HPDE6-E6E7 (cell line): ENCODE results near the gene ASB2.

ENCODE experiments used
- DNase-seq: peaks from one replicate; pipeline ENCODE4 v3.0.0; 2011; ENCODE audit warnings: missing footprints; ENCODE audit errors: extremely low spot score

Gene ASB2

DNA sequence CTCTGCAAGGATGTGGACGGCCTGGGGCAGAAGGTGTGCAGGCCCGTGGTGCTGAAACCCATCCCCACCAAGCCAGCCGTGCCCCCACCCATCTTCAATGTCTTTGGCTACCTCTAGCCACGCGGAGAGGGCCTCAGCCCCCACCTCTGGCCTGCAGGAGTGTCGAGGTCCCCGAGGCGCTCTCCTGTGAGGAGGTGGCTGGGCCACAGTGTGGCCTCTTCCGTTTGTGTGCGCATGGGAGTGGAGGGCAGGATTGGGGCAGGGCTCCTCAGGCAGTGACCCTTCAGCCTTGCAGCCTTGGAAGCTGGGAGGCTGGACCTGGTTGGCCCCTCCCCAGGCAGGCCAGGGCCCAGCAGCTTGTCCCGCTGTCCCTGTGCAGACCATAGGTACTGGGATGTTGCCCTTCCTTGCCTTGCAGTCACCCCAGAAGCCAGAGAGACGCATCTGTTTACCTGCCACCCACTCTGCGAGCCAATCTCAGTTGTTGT lies 47.3 kb downstream of the ASB2 start:
- no peak for DNase-seq

DNA sequence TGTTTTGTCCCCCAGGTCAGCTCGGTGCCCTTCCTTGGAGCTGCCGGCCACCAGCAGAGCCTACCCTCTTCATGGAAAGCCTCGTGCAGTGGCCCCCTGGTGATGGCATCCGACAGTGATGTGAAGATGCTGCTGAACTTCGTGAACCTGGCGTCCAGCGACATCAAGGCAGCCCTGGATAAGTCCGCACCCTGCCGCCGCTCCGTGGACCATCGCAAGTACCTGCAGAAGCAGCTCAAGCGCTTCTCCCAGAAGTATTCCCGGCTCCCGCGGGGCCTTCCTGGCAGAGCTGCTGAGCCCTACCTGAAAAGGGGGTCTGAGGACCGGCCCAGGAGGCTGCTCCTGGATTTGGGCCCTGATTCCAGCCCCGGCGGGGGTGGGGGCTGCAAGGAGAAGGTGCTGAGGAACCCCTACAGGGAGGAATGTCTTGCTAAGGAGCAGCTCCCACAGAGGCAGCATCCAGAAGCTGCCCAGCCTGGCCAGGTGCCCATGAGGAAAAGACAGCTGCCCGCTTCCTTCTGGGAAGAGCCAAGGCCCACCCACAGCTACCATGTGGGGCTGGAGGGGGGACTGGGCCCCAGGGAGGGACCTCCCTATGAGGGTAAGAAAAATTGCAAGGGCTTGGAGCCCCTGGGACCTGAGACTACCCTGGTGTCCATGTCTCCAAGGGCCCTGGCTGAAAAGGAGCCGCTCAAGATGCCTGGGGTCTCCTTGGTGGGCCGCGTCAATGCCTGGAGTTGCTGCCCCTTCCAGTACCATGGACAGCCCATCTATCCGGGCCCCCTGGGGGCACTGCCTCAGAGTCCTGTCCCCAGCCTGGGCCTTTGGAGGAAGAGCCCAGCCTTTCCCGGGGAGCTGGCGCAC lies 48.0 kb downstream of the ASB2 start:
- no peak for DNase-seq

DNA sequence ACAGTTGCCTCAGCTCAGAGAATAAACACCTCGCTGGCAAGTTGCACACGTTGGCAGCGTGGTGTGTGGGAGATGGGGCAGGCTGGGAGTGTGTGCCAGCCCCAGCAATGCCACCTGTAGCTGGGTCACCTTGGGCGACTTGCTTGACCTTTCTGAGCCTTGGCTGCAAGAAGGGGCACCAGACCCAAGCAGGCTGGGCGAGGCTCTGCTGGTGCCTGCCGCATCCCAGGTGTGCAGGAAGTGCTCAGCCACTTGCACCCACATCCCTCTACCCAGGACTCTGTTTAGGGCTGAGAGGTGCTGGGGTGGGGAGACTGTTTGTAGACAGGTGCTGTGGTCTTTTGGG lies 48.6 kb downstream of the ASB2 start:
- no peak for DNase-seq

DNA sequence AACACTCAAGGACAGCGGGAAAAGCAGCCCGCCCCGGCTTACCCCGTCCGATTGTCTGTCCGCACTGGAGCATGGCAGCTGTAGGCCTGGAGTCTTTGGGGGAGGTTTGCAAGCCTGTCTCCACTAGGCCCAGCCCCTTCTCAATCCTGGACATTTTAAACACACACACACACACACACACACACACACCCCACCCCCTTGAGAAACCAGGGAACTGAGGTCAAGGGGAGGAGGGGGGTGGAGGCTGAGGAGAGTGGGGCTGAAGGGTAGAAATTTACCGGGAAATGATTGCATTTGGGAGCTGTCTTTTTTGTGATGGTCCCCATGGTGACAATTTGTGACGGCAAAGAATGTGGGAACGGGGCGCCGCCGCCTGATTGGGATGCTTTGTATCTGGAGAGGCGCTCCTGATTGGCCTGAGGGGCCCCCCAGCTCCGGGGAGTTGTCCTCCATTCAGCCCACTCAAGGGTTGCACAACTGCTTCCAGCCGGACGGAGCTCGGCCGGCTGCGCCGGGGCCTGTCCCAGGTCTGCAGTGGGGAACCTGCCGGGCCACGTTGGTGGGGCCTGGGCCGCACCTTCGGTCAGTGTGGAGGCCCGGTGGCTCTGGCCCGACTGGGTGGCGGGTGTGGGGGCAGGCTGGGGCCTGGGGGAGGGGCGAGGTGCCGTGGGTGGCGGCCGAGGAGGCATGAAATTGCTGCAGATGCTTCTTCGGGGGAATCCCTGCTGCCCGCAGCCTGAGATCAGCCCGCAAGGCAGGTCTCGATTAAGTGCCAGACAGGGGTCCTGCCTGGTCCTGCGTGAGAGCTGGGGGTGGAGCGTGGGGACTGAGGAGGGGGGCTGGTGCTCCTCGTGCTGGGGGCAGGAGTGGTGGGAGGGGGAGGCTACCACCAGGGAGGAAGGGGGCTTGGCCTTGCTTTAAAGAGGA lies 49.2 kb downstream of the ASB2 start, which contains the start of gene FAM181A:
TSS of gene FAM181A (plus strand) at position 472 of the 927 bp plus-strand sequence. CDS start 942 bp downstream, outside the sequence.
- DNase-seq = no peak

DNA sequence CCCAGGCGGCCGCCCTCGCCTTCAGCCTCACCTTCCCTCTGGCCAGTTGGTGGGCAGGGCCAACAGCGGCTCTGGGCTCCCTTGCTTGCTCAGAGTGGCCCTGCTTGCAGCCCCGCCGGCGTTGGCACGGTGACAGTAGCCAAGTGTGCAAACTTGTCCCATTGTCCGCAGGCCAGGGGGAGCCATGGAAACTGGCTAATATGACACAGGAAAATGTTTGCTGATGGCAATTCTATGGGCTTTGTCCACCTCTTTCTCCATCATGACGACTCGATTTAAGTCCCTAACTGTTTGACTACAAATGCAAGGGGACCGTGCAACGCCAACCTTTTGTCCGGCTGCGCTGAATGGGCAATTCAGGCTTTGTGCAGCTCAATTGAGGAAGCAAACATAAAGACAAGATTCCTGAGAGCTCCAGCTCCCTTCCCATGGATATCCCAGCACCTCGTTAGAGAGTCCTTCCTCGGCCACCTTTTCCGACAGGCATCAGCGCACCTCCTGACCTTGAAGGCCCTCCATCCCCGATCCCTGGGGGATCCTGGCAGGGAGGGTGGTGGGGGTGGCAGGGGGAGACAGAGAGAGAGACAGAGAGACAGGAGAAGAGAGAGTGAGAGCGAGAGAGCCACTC lies 50.0 kb downstream of the ASB2 start:
- no peak for DNase-seq

DNA sequence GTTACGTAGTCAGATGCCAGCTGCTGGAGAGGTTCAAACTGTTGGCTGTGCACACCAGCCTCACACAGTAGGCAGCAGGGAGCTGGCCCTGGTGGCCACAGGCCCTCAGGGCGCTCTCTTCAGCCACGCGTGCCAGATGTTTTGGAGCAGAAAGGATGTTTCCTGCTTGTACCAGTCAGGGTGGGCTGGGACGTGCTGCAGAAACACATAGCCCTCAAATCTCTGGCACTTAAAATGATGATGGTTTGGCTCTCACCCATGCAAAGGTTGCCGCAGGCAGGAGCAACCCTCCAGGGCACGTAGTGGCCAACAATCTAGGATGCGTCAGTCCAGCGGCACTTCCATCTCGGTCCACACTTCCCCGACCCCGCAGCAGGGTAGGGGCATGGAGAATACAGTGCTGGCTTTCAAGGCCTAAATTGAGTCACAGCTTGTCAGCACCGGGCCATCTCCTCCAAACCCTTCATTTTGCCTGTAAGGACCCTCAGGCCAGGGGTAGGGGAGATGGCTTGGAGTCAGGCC lies 50.9 kb downstream of the ASB2 start:
- DNase-seq = no peak

DNA sequence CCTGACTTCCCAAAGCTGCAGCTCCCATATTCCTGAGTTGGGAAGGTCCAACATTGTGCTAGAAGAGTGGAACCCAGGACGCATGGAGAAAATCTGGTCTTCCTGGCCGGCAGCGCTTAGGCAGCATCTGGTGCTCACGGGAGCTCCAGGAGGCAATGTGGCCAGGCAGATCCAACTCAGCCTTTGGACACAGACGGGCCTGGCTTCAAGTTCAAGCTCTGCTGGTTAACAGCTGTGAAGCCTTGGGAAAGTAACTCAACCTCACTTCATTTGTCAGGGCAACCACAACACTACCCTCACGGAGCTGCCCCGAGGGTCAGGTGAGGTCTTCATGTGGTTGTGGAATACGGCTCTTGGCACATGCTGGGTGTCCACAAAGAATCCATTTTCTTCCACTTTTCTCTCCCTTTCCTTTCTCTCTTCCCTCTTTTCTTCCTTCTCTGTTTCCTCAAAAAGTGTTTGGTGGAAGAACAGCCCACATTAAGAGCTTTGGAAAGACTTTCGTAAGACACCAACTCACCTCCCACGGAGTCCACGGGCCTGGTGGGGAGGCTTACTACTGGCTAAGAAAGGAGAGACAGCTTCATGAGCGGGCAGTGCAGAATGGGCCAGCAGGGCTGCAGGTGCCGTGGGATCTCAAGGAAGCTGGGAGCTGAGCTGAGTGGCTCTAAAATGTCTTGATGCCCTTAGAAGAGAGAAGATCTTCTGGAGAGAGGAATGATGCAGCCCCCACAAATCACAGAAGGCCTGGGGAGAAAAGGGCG lies 51.6 kb downstream of the ASB2 start:
- DNase-seq = no peak

DNA sequence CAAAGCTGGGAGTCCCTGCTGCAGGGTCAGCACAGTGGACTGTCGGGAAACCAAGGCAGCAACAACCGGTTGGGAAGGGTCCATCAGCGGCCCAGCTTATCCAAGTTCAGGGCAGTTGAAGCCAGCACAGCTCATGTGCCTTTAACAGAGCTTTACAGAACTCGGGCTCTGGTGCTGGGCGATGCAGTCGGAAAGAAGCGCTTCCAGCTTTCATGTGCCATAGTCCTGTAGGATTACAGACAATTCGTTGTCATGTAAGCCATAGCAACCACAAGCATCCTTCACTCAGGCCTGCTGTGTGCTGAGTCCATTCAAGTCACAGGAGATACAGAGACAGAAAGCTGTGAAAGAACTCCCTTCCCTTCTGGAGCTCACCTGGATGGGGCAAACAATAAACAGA lies 52.7 kb downstream of the ASB2 start:
- no peak for DNase-seq

DNA sequence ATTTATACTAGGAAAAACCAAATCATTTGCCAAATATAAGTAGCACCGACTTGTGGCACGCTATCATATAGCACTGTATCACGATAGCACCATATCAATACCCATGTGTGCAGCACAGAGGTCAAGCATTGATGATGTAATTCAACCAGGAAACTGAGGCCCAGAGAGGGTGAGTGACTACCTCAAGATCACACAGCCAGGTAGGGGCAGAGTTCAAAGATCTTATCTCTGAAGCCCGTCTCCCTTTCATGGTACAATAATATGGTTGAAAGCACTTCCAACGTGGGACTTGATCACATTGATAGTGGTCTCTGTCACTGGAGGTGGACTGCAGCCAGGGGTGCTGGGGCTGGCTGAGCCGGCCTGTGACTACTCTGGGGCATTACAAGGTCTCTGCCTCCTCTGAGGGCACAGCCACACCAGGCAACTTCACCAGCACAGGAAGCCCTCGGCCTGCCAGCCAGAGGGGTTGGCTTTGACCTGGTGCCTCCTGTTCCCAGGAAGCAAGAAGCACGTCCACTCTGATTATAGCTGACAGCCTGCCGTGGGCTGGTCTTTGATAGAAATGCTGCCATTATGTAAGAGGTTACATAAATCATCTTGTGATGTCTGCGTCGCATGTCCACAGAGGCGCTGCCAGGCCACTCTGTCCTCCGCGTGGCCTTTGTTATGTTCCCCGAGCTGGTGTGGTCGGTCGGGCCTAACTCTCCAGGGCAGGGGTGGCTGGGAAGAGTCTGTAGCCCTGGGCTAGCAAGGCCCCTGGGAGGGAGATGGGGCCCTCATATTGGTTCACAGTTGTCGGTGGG lies 55.2 kb downstream of the ASB2 start:
- no peak for DNase-seq

DNA sequence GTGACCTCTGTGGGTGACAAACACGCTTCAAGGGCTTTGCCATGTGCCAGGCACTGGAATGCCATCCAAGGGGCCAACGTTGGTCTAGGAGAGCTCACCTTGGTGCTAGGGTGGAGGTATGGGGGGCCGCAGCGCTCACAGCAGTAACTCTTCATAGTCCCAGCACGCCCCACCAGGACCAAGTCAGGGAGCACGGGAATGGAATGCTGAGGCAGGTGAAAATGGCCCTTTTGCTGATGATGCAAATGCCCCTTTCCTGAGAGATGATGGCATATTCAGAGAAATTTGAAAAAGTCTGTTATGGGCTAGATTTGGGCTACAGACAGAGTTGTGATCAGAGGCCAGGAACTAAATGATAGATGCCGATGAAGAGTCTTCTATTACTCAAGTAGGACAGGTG lies 59.2 kb downstream of the ASB2 start:
- no peak for DNase-seq

DNA sequence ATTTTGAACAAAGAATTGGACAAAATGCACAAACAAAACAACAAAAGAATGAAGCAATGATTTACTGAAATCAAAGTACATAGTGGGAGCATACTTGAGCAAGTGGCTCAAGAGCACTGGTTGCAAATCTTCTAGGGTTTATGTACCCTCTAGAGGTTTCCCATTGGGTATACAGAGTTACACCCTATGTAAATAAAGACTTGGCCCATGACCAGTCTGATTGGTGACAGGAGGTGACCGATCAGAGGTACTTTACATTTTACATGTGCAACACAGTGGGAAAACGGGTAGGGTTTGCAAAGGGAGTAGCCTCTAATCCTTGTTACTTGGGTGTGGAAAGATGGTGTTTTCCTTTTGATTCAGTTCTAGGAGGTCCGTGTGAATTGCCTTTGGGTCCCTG lies 59.9 kb downstream of the ASB2 start:
- no peak for DNase-seq

DNA sequence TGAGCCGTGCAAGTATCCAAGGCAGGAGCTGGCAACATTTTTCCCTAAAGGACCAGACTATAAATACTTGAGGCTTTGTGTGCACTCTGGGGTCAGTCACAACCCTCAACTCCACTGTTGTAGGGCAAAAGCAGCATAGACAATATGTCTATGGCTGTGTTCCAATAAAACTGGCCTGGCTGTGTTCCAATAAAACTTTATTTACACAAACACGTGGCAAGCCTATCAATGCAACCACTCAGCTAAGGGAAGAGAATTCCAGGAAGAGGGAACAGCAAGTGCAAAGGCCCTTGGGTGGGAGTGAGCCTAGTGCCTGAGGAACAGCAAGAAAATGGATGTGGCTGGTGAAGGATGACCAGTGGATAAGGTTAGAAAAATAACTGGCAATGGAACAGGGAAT lies 60.6 kb downstream of the ASB2 start:
- no peak for DNase-seq

DNA sequence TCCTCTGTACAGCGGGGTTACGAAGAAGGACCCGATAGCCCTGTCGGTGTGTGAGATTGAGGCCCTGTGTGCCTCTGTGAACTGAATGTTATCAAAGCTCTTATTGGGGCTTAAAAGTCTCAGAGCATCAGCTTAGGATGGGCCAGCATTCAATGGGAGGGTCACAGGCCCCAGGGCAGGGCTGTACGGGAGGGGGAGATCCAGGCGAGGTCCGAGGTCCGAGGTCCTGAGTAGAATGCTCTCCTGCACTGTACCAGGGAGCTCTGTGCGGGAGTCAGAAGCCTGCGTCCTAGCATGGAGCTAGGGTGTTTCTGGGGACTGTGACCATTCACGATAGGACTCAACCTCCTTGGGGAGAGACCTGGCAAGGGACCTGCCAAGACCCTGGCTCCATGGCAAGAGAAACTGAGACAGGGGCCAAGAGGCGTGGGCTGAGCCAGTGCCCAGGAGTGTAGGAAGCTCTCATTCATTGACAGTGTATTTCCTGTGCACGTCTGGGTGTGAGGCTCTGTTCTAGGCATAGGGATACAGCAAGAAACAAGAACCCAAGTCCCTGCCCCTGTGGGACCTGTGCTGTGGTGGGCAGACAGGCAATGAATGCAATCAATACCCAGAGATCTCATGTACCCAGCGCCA lies 61.2 kb downstream of the ASB2 start:
- DNase-seq = no peak

DNA sequence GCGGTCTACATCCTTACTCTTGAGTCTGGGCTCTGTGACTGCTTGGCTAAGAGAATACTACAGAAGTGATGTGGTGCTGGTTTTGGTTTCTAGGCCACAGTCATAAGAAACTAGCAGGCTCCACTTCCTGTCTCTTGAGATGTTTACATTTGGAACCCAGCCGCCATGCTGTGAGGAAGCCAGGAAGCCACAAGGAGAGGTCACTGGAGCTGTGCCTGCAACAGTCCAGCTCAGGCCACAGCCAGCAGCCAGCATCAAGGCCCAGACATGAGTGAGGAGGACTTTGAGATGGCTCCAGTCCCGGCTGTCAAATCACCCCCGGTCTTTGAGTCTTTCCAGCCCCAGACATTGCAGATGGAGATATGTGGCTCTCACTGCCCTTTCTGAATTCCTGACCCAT lies 62.1 kb downstream of the ASB2 start:
- DNase-seq = no peak

DNA sequence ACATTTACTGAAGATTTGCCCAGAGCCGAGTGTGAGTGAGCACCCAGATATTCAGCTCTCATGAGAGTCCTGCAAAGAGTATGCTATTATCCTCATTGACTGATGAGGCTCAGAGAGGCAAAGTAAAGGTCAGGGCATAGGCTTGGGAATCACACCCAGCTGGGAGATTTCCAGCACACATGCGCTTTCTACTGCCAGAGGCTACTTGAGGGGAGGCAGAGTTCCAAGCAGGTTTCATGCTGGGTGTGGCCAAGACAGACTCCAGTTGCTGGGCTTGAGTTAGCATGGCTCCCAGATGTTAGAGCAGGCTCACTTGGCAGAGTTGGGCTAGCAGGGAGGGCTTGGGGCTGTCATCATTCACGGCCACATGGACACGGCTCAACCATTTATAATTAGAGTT lies 63.6 kb downstream of the ASB2 start:
- no peak for DNase-seq

DNA sequence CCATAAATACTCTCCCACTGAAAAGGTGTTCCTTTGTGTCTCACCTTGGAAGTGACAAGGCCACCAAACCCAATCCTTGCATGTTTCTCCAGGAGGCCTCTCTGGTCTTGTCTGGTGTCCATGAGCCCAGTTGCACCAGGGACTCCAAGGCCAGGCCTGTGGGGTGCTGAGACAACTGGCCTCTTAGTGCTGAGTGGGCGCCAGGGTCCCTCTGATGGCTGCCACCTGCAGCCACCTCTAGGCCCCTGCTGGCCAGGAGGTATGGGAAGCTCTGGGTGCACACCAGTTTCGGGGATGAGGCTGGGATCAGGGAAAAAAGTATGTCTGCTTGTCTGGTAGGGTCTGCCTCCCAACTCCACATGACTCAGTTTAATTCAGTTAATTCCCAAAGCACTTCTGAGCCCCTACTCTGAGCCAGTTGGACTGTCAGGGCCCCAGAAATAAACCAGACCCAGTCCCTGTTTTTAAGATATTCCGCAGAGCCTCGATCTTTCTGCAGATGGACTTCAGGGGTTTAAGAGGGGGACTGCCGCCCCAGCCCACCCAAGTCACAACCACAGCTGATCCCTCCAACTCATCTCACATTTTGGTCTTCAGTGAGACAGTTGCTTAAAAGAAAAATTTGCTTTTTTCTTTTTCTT lies 64.3 kb downstream of the ASB2 start:
- DNase-seq = no peak

DNA sequence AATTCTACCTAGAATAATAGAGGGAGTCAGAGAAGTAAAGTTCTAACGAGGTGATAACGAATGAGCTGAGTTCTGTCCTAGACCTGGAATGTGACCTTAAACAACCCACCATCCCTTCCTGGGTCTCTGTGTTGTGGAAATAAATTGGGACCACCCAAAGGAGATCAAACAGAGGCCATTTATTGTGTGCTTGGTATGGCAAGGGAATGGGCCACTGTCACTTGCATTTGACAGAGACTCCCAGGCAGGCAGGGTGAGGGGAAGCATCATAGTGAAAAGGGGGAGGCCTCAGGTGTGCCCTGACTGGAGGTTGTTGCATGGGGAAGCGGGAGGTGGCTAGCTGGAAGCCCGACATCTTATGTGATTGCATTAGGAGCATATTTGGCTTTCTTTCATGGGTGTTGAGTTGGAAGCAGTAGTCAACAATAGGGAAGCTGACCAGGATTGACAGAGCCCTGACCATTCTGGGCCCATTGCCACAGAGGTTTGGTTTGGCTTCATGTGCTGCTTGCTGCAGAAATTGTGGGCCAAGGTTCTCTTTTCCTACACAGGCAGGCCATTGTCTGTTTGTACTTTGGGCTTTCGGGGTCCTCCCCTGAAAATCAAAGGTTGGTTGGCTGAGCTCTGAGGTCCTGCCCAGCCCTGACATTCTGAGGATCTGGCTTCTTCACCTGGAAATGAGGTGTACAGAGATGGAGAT lies 66.8 kb downstream of the ASB2 start:
- no peak for DNase-seq
